Panc1 (cell line): ENCODE data around the gene KTN1. TPM values are rescaled to one million over a fixed set of nuclear protein-coding genes. Genes with fewer than 3 reads are reported as not detected.

Experiments
- ATAC-seq: fragments of 200-7000 bp; cut with Tn5 transposase; 2 replicates; pipeline ENCODE4 v1.9.1; 2020; ENCODE audit warnings: mild to moderate bottlenecking, moderate library complexity
- BruUV-seq: library from RNA; stranded (reverse); fragments of 400-500 nt; replicated peaks from 2 replicates; lab custom pipeline; 2021; lab: Mats Ljungman, UMichigan
- CTCF ChIA-PET: fragments of 300-600 bp; sonication (Branson Sonifier 250); formaldehyde crosslinking; loops from one replicate; lab custom pipeline; 2022; ENCODE audit warnings: antibody characterized with exemption; lab: Charles Lee
- POLR2A ChIA-PET: fragments of 300-600 bp; sonication (Branson Sonifier 250); formaldehyde crosslinking; loops from one replicate; lab custom pipeline; 2022; ENCODE audit warnings: antibody characterized with exemption; lab: Charles Lee
- DNase-seq: peaks from one replicate; pipeline ENCODE4 v3.0.0-alpha.2; 2010; ENCODE audit warnings: low read depth, low spot score
- H3K27ac ChIP-seq: 2 replicates; pipeline ENCODE4 v1.5.1; 2011; ENCODE audit warnings: mild to moderate bottlenecking, low read length, inconsistent platforms
- H3K27me3 ChIP-seq: fragments of 200-500 bp; sonication (Bioruptor generic); 2 replicates; pipeline ENCODE4 v1.6.0; 2014; ENCODE audit warnings: low read length, inconsistent platforms; ENCODE audit not compliant: control insufficient read depth, insufficient read depth
- H3K36me3 ChIP-seq: fragments of 200-500 bp; sonication (Bioruptor generic); 2 replicates; pipeline ENCODE4 v1.5.1; 2014; ENCODE audit warnings: inconsistent platforms, mild to moderate bottlenecking, low read length, moderate library complexity; ENCODE audit not compliant: control insufficient read depth, insufficient read depth
- H3K4me1 ChIP-seq: 2 replicates; pipeline ENCODE4 v1.5.1; 2011; ENCODE audit warnings: inconsistent platforms, mild to moderate bottlenecking, low read length, moderate library complexity; ENCODE audit not compliant: control insufficient read depth, insufficient read depth
- H3K4me3 ChIP-seq, 2 experiments: 2 replicates each; pipeline ENCODE4 v1.5.1; 2011 to 2012; ENCODE audit warnings: low read depth in 2 of 2, low read length in 2 of 2, mild to moderate bottlenecking in 2 of 2, inconsistent platforms in 1 of 2, moderate library complexity in 1 of 2
- H3K9me3 ChIP-seq: fragments of 200-500 bp; sonication (Bioruptor generic); 2 replicates; pipeline ENCODE4 v1.5.1; 2014; ENCODE audit warnings: low read depth, mild to moderate bottlenecking, inconsistent platforms, low read length, moderate library complexity; ENCODE audit not compliant: control insufficient read depth, insufficient read depth
- POLR2AphosphoS5 ChIP-seq: IDR thresholded peaks from 2 replicates; pipeline ENCODE4 v1.6.1; 2012; ENCODE audit warnings: mild to moderate bottlenecking, low read depth, low read length, moderate library complexity
- SIN3A ChIP-seq: IDR thresholded peaks from 2 replicates; pipeline ENCODE4 v1.6.1; 2012; ENCODE audit warnings: low read depth, mild to moderate bottlenecking, low read length, moderate library complexity, borderline replicate concordance; ENCODE audit not compliant: insufficient read depth
- TCF7L2 ChIP-seq: IDR thresholded peaks from 2 replicates; pipeline ENCODE4 v1.6.1; 2011; ENCODE audit warnings: mild to moderate bottlenecking, low read depth, low read length, inconsistent platforms
- in situ Hi-C: cut with HindIII; loops from 2 replicates; pipeline ENCODE4 v1.10.0; 2016; ENCODE audit warnings: low sequenced_read_pairs, low pct_unique_long_range_greater_than_20kb
- intact Hi-C: fragments of 100-400 bp; cut with micrococcal nuclease; formaldehyde crosslinking; loops from one replicate; pipeline ENCODE4 v1.10.0; 2022; ENCODE audit not compliant: unreplicated experiment
- total RNA-seq: library from RNA; stranded (reverse); gene quantifications from one replicate; pipeline ENCODE4 v1.2.1, GENCODE V29; 2021; ENCODE audit not compliant: unreplicated experiment
- TF ChIP-seq, protein P1 (sequence below), 2 experiments: IDR thresholded peaks; 2 replicates each; pipeline ENCODE4 v1.6.1; 2011 to 2012; ENCODE audit warnings: low read depth in 2 of 2, control low read depth in 1 of 2, low read length in 1 of 2, mild to moderate bottlenecking in 1 of 2, moderate library complexity in 1 of 2; ENCODE audit not compliant: insufficient read depth in 1 of 2
- TF ChIP-seq, protein P2 (sequence below): fragments of 450-650 bp; IDR thresholded peaks from 2 replicates; pipeline ENCODE4 v1.5.1; 2017; ENCODE audit warnings: mild to moderate bottlenecking

The KTN1 gene
- total RNA-seq, 1 experiment from 2014 or later: 310 TPM

- BruUV-seq: no TSS peak
- Histone ChIP-seq H3K27ac (peak overlapping the region; percentile 92), H3K9me3 (no peaks in the 10 kb centered on the region), H3K36me3 (peaks cover 2% of the 10 kb centered on the region; the same call in 1 of the 2 replicates), H3K4me1 (peaks cover 96% of the 10 kb centered on the region), H3K27me3 (no peaks in the 10 kb centered on the region), H3K4me3 (0 out of 4 replicates have a peak overlapping the region, but pooled peaks of 1 of the 2 experiments have one; percentile 8)
- ChIA-PET CTCF (no interaction called here), POLR2A (no interaction called here)
- intact Hi-C loops: no loop called here
- TF ChIP-seq, protein P1, sequence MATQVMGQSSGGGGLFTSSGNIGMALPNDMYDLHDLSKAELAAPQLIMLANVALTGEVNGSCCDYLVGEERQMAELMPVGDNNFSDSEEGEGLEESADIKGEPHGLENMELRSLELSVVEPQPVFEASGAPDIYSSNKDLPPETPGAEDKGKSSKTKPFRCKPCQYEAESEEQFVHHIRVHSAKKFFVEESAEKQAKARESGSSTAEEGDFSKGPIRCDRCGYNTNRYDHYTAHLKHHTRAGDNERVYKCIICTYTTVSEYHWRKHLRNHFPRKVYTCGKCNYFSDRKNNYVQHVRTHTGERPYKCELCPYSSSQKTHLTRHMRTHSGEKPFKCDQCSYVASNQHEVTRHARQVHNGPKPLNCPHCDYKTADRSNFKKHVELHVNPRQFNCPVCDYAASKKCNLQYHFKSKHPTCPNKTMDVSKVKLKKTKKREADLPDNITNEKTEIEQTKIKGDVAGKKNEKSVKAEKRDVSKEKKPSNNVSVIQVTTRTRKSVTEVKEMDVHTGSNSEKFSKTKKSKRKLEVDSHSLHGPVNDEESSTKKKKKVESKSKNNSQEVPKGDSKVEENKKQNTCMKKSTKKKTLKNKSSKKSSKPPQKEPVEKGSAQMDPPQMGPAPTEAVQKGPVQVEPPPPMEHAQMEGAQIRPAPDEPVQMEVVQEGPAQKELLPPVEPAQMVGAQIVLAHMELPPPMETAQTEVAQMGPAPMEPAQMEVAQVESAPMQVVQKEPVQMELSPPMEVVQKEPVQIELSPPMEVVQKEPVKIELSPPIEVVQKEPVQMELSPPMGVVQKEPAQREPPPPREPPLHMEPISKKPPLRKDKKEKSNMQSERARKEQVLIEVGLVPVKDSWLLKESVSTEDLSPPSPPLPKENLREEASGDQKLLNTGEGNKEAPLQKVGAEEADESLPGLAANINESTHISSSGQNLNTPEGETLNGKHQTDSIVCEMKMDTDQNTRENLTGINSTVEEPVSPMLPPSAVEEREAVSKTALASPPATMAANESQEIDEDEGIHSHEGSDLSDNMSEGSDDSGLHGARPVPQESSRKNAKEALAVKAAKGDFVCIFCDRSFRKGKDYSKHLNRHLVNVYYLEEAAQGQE (IDR thresholded peaks at IDR 0.05; ENCODE audit: insufficient read depth in 1 of 2, low read depth in 2 of 2, low read length in 1 of 2): no peak
- TF ChIP-seq TCF7L2: no peak
- 0 out of 2 replicates have a peak, but pooled peaks have one; percentile 14 for ATAC-seq
- no peak for DNase-seq
- in situ Hi-C loops: no loop called here
These were observed 25.0 kb downstream of the KTN1 start for GRCh38 chr14:55604900-55605418.

DNA sequence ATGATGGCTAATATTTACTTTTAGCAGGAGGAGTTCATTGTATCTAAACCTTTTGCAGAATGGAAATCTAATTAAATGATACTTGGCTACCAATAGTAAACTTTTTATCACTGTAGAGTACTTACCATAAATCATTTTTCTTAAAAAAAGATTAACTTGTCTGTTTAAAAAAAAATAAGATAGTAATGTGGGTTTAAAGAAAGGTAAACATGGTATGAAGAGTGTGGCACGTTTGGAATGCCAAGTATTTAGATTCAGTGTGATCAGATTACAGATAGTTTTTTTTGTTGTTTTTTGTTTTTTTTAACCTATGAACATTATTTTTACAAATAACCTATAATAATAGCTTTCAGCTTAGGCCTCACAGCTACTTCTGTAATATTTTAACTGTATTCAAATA lies 25.8 kb downstream of the KTN1 start:
- Histone ChIP-seq H3K4me3 (no peak overlapping the region), H3K36me3 (peaks cover 2% of the 10 kb centered on the region; the same call in 1 of the 2 replicates), H3K9me3 (no peaks in the 10 kb centered on the region), H3K4me1 (peaks cover 96% of the 10 kb centered on the region), H3K27ac (peak overlapping the region; percentile 92; the same call in 1 of the 2 replicates), H3K27me3 (no peaks in the 10 kb centered on the region)
- intact Hi-C loops: no loop called here
- no peak for TF ChIP-seq POLR2AphosphoS5
- peak; percentile 70 for TF ChIP-seq TCF7L2
- in situ Hi-C loops: no loop called here
- CTCF ChIA-PET: interaction anchor here (0.6 kb wide), 1 partner anchor 24 kb away, joined by 5 read pairs; no protein-coding TSS in a partner anchor
- POLR2A ChIA-PET: no interaction called here
- no TSS peak for BruUV-seq
- peak; percentile 59; the same call in 1 of the 2 replicates for ATAC-seq
- no peak for DNase-seq

DNA sequence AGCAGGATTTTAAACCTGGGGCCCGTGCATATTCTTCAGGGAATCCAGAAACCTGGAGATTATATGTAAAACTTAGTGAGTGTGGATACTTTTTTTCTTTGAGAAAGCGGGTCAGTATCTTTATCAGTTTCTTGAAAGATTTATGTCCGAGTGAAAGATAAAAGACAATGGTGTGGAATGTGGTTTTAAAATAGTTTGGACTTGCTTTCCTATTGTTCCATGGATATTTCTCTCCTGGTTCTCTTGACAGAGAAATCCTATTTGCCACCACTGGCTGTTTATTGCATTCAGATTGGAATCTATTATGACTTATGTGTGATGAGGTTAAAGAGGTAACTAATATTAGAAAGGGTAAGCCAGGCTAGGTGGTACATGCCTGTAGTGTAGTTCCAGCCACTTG lies 27.4 kb downstream of the KTN1 start:
- no peak for DNase-seq
- Histone ChIP-seq H3K4me1 (peaks cover 95% of the 10 kb centered on the region), H3K27me3 (no peaks in the 10 kb centered on the region), H3K27ac (peak overlapping the region; percentile 92), H3K4me3 (no peak overlapping the region), H3K36me3 (peaks cover 6% of the 10 kb centered on the region; the same call in 1 of the 2 replicates), H3K9me3 (no peaks in the 10 kb centered on the region)
- ATAC-seq: no peak
- intact Hi-C loops (no loop called here), in situ Hi-C loops (no loop called here)
- CTCF ChIA-PET: no interaction called here
- TF ChIP-seq, protein P1 (IDR thresholded peaks at IDR 0.05; ENCODE audit: insufficient read depth in 1 of 2, low read depth in 2 of 2, low read length in 1 of 2): no peak
- TF ChIP-seq POLR2AphosphoS5: no peak
- no peak for TF ChIP-seq SIN3A
- TF ChIP-seq TCF7L2: no peak
- TF ChIP-seq, protein P2, sequence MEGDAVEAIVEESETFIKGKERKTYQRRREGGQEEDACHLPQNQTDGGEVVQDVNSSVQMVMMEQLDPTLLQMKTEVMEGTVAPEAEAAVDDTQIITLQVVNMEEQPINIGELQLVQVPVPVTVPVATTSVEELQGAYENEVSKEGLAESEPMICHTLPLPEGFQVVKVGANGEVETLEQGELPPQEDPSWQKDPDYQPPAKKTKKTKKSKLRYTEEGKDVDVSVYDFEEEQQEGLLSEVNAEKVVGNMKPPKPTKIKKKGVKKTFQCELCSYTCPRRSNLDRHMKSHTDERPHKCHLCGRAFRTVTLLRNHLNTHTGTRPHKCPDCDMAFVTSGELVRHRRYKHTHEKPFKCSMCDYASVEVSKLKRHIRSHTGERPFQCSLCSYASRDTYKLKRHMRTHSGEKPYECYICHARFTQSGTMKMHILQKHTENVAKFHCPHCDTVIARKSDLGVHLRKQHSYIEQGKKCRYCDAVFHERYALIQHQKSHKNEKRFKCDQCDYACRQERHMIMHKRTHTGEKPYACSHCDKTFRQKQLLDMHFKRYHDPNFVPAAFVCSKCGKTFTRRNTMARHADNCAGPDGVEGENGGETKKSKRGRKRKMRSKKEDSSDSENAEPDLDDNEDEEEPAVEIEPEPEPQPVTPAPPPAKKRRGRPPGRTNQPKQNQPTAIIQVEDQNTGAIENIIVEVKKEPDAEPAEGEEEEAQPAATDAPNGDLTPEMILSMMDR: no peak
- BruUV-seq: no TSS peak
- POLR2A ChIA-PET: no interaction called here
